ENCODE measurements around the gene C20orf144.
A peak's percentile ranks its signal among the peaks of the same experiment; 100 is the strongest.

C20orf144 gene

GRCh38 chr20:33677991-33678702, 16.0 kb downstream of the C20orf144 start:
- DNase-seq = no peak

DNA sequence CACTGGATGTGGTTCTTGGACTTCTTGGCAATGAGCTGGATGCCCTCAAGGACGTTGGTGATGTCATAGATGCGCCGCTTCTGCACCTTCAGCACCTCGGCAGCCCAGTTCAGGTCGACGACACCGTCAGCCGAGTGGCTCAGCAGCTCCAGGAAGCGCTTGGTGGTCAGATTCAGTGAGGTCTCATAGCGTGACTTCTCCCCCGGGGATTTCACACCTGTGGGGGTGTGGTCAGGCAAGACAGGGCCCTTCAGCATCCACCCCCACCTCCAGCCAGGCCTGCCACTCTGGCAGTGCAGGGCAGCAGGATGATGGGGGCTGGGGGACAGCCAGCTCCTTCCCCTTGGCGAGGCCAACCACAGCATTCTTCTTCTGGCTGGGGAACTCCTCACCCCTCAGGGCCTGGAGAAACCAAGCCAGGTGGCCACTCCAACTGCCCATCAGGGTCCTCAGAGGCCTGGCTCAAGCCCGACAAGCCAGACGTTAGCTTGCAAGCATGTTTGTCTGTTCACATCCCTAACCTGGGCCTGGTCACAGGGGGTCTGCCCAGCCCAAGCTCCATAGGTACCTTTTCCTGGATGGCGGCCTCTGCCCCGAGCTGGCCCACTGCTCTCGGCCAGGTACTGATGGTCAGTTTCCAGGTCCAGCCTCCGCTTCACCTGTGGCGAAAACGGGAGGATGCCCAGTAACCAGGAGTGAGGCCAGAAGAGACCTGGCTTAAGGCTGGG, 17.8 kb downstream of the C20orf144 start:
- DNase-seq = no peak

DNA sequence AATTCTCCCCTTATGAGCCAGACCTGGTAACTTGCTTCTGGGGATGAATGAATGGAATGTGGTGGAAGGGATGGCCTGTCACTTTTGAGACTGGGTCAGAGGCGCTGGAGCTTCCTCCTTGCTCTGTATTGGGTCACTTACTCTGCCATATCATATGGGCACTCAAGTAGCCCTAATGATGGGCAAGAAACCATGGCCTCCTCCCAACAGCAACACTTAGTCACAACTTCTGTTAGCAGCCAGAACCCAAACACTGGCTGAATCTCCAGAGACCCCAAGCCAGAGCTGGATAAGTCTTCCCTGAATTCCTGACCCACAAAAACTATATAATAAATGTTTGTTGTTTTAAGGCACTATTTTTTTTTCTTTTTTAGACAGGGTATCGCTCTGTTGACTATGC, 18.6 kb downstream of the C20orf144 start:
- DNase-seq = no peak

GRCh38 chr20:33681288-33681687, 19.2 kb downstream of the C20orf144 start:
- no peak for DNase-seq

DNA sequence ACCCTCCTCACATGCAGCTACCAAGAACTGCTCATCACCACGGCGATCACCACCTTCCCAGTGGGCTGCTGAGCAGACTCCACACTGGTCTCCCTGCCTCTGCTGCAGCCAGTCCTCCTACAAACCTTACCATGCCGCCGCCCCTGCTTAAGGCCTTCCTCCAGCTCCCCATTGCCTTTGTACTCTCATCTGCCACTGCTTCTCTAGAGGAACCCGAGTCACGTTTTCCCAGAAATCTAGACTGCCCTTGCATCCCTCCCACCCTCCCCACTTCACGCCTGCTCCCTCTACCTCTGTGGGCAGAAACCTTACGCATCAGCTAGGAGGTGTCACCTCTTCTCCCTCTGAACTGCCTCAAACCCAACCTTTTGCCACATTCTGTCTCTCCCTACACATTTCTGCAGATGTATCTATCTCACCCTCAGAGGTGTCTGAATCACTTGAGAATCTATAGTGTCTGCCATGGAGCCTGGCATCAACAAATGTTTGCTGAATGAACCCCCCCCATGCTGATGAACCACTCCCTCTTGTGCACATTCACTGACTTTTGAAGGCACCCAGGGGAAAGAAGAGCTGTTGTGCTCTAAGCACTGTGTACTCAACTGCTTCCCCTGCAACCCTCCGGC, 19.7 kb downstream of the C20orf144 start:
- DNase-seq = no peak

- peak; percentile 67 for DNase-seq
Measured at GRCh38 chr20:33684533-33685327, 22.6 kb downstream of the C20orf144 start.

- DNase-seq = peak; percentile 97
Measured at GRCh38 chr20:33685328-33686099, 23.4 kb downstream of the C20orf144 start.

DNA sequence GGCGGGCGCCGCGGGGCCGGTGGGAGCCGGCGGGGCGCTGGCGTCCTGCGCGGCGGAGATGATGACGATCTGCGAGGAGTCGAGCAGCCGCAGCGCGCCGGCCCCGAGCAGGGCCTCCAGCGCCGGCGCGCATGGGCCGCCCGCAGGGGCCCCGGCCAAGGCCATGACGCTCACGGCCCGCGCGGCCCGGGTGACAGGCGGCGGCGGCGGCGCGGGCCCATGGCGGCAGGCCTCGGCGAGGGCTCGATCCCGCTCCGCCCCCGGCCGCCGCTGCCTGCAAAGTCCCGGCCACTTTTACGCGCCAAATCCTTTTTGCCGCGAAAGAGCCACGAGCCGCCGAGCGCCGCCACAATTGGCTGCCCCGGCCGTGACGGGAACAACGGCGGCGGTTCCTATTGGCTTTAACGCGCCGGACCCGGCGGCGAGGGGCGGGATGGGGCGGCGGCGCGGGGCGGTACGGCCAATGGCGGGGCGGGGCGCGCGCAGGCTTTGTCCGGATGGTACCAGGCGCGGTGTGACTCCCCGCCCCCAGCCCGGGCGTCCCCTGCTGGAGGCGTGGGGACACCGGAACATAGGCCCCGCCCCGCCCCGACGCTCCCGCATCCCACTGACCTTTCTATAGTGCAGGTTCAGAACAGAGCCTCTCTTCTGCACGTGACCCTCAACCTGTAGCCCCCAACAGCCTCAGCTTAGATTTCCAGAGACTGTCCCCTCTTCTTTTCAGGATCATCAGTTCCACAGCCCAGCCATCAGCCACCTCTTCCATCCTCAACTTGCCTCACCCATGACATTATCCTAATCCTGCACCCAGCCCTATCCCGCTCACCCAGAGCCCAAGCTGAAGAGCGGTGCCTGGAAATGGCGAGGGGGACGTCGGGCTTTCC, 24.2 kb downstream of the C20orf144 start, which contains the start of gene E2F1:
Gene E2F1, minus strand, starts transcription at position 286 of the 884 bp plus-strand sequence. Its CDS starts 121 bp downstream, at position 165.
- peak; percentile 82 for DNase-seq

- no peak for DNase-seq
Measured at GRCh38 chr20:33686984-33687366, 24.8 kb downstream of the C20orf144 start.

GRCh38 chr20:33687370-33687915, 25.3 kb downstream of the C20orf144 start:
- DNase-seq = no peak

DNA sequence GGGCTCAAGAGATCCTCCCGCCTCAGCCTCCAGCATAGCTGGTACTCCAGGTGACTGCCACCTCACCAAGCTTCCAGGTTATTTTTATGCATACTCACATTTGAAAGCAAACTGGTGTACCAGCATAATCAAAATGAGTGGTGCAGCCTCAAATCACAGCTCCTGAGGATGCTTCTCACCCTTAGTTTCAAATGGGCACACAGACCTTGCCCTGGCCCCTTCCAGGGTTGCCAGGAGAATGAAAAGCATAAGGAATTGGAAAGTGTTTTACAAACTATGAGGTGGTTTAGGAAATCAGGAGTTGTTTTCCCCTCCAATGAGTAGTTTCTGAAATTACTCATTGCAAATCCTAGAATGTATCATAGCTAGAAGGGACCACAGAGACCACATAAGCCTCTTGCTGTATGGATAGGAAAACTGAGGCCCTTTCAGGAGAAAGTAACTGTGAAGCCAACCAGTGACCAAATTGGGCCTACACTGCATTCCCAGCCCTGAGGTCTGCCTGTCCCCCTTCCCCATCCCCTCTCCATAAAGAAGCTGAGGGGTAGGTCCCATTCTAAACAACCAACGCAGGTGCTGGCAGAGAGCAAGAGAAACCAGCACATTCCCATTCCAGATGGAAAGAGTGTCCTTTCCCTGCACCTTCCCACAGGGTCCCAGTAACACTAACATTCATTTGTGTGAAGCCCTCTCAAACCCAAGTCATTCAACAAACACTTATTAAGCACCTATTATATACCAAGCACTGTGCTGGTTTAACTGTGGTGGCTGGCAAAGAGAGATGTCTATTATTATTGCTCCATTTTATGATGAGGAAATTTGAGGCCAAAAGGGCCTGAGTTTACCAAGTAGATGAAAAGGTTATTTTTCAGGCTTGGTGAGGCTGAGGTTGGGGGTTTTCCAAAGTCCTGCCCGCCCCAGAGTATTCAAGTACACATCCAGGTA, 26.1 kb downstream of the C20orf144 start:
- DNase-seq = no peak

DNA sequence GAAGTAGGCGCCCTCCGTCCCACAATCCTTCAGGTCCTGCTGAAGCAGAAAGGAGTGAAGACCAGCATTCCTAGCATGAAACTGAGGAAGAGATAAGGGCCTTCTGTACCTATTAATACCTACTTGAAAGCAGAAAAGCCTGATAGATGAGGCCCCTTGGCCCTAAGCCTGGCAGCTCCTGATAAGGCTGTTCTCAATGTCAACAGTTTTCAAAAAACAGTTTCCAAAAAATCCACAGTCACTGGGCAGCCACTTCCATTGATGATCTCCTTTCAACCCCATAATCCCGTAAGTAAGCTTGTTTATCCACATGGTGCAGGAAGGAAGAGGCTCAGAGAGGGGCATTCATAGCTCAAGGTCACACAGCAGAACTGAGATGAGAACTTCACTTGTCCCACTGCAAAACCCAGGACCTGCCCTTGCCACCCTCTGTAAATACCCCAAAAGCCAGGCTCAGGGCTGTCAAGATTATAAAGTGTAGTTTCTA, 26.9 kb downstream of the C20orf144 start:
- no peak for DNase-seq

DNA sequence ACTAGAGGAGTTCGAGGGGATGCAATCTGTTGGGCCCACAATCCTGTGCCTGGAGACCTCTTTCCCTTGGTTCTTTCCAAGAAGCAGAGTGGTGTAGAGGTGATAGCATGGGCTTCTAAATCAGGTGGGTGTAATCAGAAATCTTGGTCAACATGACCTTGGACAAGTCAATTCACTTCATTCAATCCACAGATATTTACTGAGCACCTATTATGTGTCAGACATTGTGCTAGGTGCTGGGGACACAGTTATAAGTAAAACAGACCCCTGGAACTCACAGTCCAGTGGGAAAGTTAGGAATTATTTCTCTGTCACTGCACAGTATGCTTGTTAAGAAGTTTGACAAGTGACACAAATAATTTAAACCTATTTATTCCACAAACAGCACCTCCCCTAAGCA, 27.4 kb downstream of the C20orf144 start:
- DNase-seq = no peak

- no peak for DNase-seq
Measured at GRCh38 chr20:33689973-33690372, 27.8 kb downstream of the C20orf144 start.

GRCh38 chr20:33693289-33693688, 31.2 kb downstream of the C20orf144 start:
- no peak for DNase-seq

- no peak for DNase-seq
Measured at GRCh38 chr20:33693741-33694638, 31.9 kb downstream of the C20orf144 start.

- DNase-seq = no peak
Measured at GRCh38 chr20:33694639-33695012, 32.5 kb downstream of the C20orf144 start.

GRCh38 chr20:33696448-33696847, 34.3 kb downstream of the C20orf144 start:
- DNase-seq = no peak

All from NCI-H524 treated with DMSO at 0.1 percent for 48 hours (cell line).